Smooth muscle cell (in vitro differentiated cells): Measurements from ENCODE around the gene CARD19. TPM values are rescaled to one million over a fixed set of nuclear protein-coding genes. Genes with fewer than 3 reads are reported as not detected.
"Not testable (repeated sequence)": the region's sequence is repeated elsewhere in the genome, so short reads cannot be mapped to it uniquely, and the experiment has no call there.

Source experiments
- DNase-seq: peaks from one replicate; lab custom pipeline; 2025; ENCODE audit not compliant: unreplicated experiment; lab: John Stamatoyannopoulos, UW
- H2AFZ ChIP-seq: fragments of 200-600 bp; sonication (generic); 2 replicates; pipeline ENCODE4 v1.6.0; 2016; ENCODE audit warnings: antibody characterized with exemption, low read depth, mild to moderate bottlenecking
- H3F3A ChIP-seq: fragments of 200-600 bp; sonication (generic); 2 replicates; pipeline ENCODE4 v1.6.0; 2017; ENCODE audit warnings: antibody characterized with exemption, low read depth
- H3K27ac ChIP-seq: fragments of 200-600 bp; sonication (generic); 2 replicates; pipeline ENCODE4 v1.5.1; 2016; ENCODE audit warnings: low read depth, mild to moderate bottlenecking
- H3K27me3 ChIP-seq: fragments of 200-600 bp; sonication (generic); 2 replicates; pipeline ENCODE4 v1.6.1; 2016; ENCODE audit warnings: low read depth, mild to moderate bottlenecking
- H3K36me3 ChIP-seq: fragments of 200-600 bp; sonication (generic); 2 replicates; pipeline ENCODE4 v1.5.1; 2016; ENCODE audit warnings: low read depth
- H3K4me1 ChIP-seq: fragments of 200-600 bp; sonication (generic); 2 replicates; pipeline ENCODE4 v1.5.1; 2016; ENCODE audit warnings: low read depth
- H3K4me2 ChIP-seq: fragments of 200-600 bp; sonication (generic); 2 replicates; pipeline ENCODE4 v1.6.0; 2016; ENCODE audit warnings: mild to moderate bottlenecking
- H3K4me3 ChIP-seq: fragments of 200-600 bp; sonication (generic); 2 replicates; pipeline ENCODE4 v1.5.1; 2016; ENCODE audit warnings: mild to moderate bottlenecking
- H3K79me2 ChIP-seq: fragments of 200-600 bp; sonication (generic); 2 replicates; pipeline ENCODE4 v1.6.0; 2016; ENCODE audit warnings: low read depth, mild to moderate bottlenecking
- H3K9ac ChIP-seq: fragments of 200-600 bp; sonication (generic); 2 replicates; pipeline ENCODE4 v1.6.0; 2016; ENCODE audit warnings: low read depth
- H3K9me3 ChIP-seq: fragments of 200-600 bp; sonication (generic); replicated peaks from 2 replicates; pipeline ENCODE4 v1.5.1; 2016; ENCODE audit warnings: low read depth
- H4K20me1 ChIP-seq: fragments of 200-600 bp; sonication (generic); 2 replicates; pipeline ENCODE4 v1.6.0; 2016; ENCODE audit warnings: low read depth
- CTCF ChIP-seq: fragments of 200-600 bp; sonication (generic); IDR thresholded peaks from 2 replicates; pipeline ENCODE4 v1.5.1; 2017; ENCODE audit warnings: borderline replicate concordance, mild to moderate bottlenecking, antibody characterized with exemption; ENCODE audit not compliant: insufficient read depth, poor library complexity, severe bottlenecking
- WGBS: methylation state at CpG from one replicate; pipeline ENCODE4 v1.1.7; 2016; ENCODE audit warnings: low lambda C conversion rate; 5-methylcytosine and 5-hydroxymethylcytosine counted together
- polyA plus RNA-seq: library from polyadenylated mRNA; unstranded; fragments of >200 nt; fragmentation: Nextera tagmentation; extraction: Ambion mirVana; gene quantifications from 2 replicates; pipeline ENCODE4 v1.2.1, GENCODE V29; 2016
- total RNA-seq: library from RNA; depleted of rRNA; stranded (reverse); fragments of >200 nt; gene quantifications from 2 replicates; pipeline ENCODE4 v1.2.3, GENCODE V29; 2014

CARD19 gene
- total and polyA plus RNA-seq, 2 experiments from 2014 or later = 86.0 to 88.1 TPM

- Histone ChIP-seq H3K9me3 (no peaks in the 10 kb centered on the region), H3K36me3 (no peaks in the 10 kb centered on the region), H3F3A (no peaks in the 10 kb centered on the region), H4K20me1 (no peaks in the 10 kb centered on the region), H3K4me2 (no peak overlapping the region), H3K4me1 (no peaks in the 10 kb centered on the region), H3K27me3 (no peaks in the 10 kb centered on the region), H3K27ac (no peak overlapping the region), H3K4me3 (no peak overlapping the region), H2AFZ (no peak overlapping the region), H3K9ac (no peak overlapping the region), H3K79me2 (no peaks in the 10 kb centered on the region)
- WGBS = 95% methylated on average over 8 of the region's 8 CpGs
- no peak for TF ChIP-seq CTCF
- no peak for DNase-seq
These were observed 45.9 kb downstream of the CARD19 start for GRCh38 chr9:93141771-93142483.

- H3K79me2 ChIP-seq = no peaks in the 10 kb centered on the region
- no peaks in the 10 kb centered on the region for H3F3A ChIP-seq
- no peak overlapping the region for H3K4me3 ChIP-seq
- no peak overlapping the region for H2AFZ ChIP-seq
- H4K20me1 ChIP-seq = no peaks in the 10 kb centered on the region
- H3K4me1 ChIP-seq = no peaks in the 10 kb centered on the region
- 85% methylated on average over 15 of the region's 15 CpGs for WGBS
- no peaks in the 10 kb centered on the region for H3K27me3 ChIP-seq
- no peak for DNase-seq
- no peaks in the 10 kb centered on the region for H3K9me3 ChIP-seq
- TF ChIP-seq CTCF = no peak
- H3K9ac ChIP-seq = no peak overlapping the region
- H3K36me3 ChIP-seq = no peaks in the 10 kb centered on the region
- no peak overlapping the region for H3K4me2 ChIP-seq
- no peak overlapping the region for H3K27ac ChIP-seq
These were observed 48.0 kb downstream of the CARD19 start for GRCh38 chr9:93143830-93144530.

GRCh38 chr9:93146696-93147095 lies 50.7 kb downstream of the CARD19 start:
- not testable (repeated sequence) for H3K4me1 ChIP-seq, H3K9ac ChIP-seq, H3F3A ChIP-seq, H3K79me2 ChIP-seq, H3K9me3 ChIP-seq, H4K20me1 ChIP-seq, H3K27me3 ChIP-seq, H2AFZ ChIP-seq, DNase-seq, H3K4me2 ChIP-seq, H3K27ac ChIP-seq, H3K36me3 ChIP-seq, H3K4me3 ChIP-seq
- 89% methylated on average over 6 of the region's 6 CpGs for WGBS

GRCh38 chr9:93147632-93148031 lies 51.6 kb downstream of the CARD19 start:
- no peak for TF ChIP-seq CTCF
- H3K27me3 ChIP-seq = no peaks in the 10 kb centered on the region
- no peak overlapping the region for H3K9ac ChIP-seq
- no peak overlapping the region for H3K4me2 ChIP-seq
- H3K9me3 ChIP-seq = no peaks in the 10 kb centered on the region
- H2AFZ ChIP-seq = no peak overlapping the region
- H3F3A ChIP-seq = no peaks in the 10 kb centered on the region
- H3K4me1 ChIP-seq = no peaks in the 10 kb centered on the region
- DNase-seq = no peak
- WGBS = 78% methylated on average over 2 of the region's 2 CpGs
- H3K27ac ChIP-seq = no peak overlapping the region
- H3K79me2 ChIP-seq = no peaks in the 10 kb centered on the region
- no peaks in the 10 kb centered on the region for H3K36me3 ChIP-seq
- H3K4me3 ChIP-seq = no peak overlapping the region
- no peaks in the 10 kb centered on the region for H4K20me1 ChIP-seq
